ENCODE data around the gene UBE2G2.

The UBE2G2 gene

DNA sequence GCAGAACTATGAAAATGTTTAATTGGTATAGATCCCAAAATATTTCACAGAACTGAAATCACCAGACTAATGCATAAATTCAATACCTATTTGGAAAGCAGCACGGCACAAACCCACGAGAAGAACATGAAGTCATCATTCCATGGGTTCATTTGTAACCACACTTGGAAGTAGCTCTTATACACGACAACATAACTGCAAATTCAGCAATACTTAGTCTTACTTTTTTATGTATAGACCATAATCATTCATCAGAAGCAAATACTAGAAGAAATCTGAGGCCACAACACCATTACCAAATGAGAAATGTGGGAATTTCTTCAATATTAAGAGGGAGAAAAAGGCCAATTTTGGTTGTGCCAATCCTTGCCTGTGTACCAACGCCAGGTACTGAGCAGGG is 4.2 kb upstream of the UBE2G2 start:
- DNase-seq = no peak
- H4K8ac ChIP-seq (ENCODE audit: low read depth, low read length) = no peak overlapping the region
- no peak overlapping the region for H2BK120ac ChIP-seq (ENCODE audit: low read depth, low read length)
- no peak overlapping the region for H3K4me3 ChIP-seq (ENCODE audit: low read length)
- no peak overlapping the region for H3K9ac ChIP-seq (ENCODE audit: low read length)
- H3K4me1 ChIP-seq (ENCODE audit: control insufficient read depth, low read depth, low read length) = no peaks in the 10 kb centered on the region
- no peak overlapping the region for H3K56ac ChIP-seq (ENCODE audit: low read length)
- no peak overlapping the region for H3K4me2 ChIP-seq (ENCODE audit: low read length)
- peaks cover 9% of the 10 kb centered on the region for H3K79me1 ChIP-seq (ENCODE audit: low read length)
- no peak overlapping the region for H3K27ac ChIP-seq (ENCODE audit: low read depth, low read length)
- H3K18ac ChIP-seq (ENCODE audit: low read length) = no peak overlapping the region
- H4K5ac ChIP-seq (ENCODE audit: low read length) = no peak overlapping the region
- H2BK15ac ChIP-seq (replicated peaks; ENCODE audit: low read depth) = no peak overlapping the region
- H3K36me3 ChIP-seq (ENCODE audit: control insufficient read depth, insufficient read depth, low read length) = peaks cover 4% of the 10 kb centered on the region
- no peak overlapping the region for H3K4ac ChIP-seq (ENCODE audit: low read depth, low read length)
- no peak overlapping the region for H2BK5ac ChIP-seq (ENCODE audit: low read length)
- peaks cover 8% of the 10 kb centered on the region for H3K79me2 ChIP-seq (ENCODE audit: control insufficient read depth, insufficient read depth, low read length)
- WGBS (ENCODE audit: extremely low coverage, insufficient coverage, low lambda C conversion rate) = no CpG with 5 or more reads among the region's 4 CpGs
- no peaks in the 10 kb centered on the region for H3K27me3 ChIP-seq (ENCODE audit: insufficient read depth, low read length, poor library complexity)
- no peak overlapping the region for H3K23ac ChIP-seq (ENCODE audit: low read length)
- no peak overlapping the region for H2AK5ac ChIP-seq (ENCODE audit: low read length)

DNA sequence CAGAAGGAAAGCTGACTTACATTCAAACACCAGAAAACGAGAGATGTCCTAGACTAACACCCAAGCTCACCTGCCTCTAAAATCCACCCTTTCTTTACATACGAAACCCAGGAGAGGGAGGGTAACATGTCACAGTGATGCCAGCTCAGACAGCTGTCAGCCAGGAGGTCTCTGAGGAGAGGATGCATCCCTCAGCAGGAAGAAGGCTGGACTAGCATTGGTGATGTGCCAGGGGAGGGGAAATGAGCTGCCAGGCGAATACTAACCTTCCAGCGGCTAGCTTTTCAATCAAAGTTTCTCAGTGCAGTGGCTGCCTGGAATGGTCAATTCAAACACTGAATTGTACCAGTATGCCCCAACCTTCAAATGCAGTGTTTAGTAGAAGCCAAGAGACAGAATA is 3.6 kb upstream of the UBE2G2 start:
- Histone ChIP-seq H4K5ac (ENCODE audit: low read length) (no peak overlapping the region), H3K4ac (ENCODE audit: low read depth, low read length) (no peak overlapping the region), H3K4me1 (ENCODE audit: control insufficient read depth, low read depth, low read length) (peaks cover 2% of the 10 kb centered on the region), H2BK15ac (replicated peaks; ENCODE audit: low read depth) (no peak overlapping the region), H3K79me1 (ENCODE audit: low read length) (peaks cover 7% of the 10 kb centered on the region), H3K56ac (ENCODE audit: low read length) (no peak overlapping the region), H3K4me3 (ENCODE audit: low read length) (no peak overlapping the region), H3K23ac (ENCODE audit: low read length) (no peak overlapping the region), H2AK5ac (ENCODE audit: low read length) (no peak overlapping the region), H2BK5ac (ENCODE audit: low read length) (no peak overlapping the region), H2BK120ac (ENCODE audit: low read depth, low read length) (no peak overlapping the region), H4K8ac (ENCODE audit: low read depth, low read length) (no peak overlapping the region), H3K79me2 (ENCODE audit: control insufficient read depth, insufficient read depth, low read length) (peaks cover 11% of the 10 kb centered on the region), H3K36me3 (ENCODE audit: control insufficient read depth, insufficient read depth, low read length) (peaks cover 4% of the 10 kb centered on the region), H3K9ac (ENCODE audit: low read length) (no peak overlapping the region), H3K18ac (ENCODE audit: low read length) (no peak overlapping the region), H3K27me3 (ENCODE audit: insufficient read depth, low read length, poor library complexity) (no peaks in the 10 kb centered on the region), H3K4me2 (ENCODE audit: low read length) (no peak overlapping the region), H3K27ac (ENCODE audit: low read depth, low read length) (no peak overlapping the region)
- no peak for DNase-seq
- WGBS (ENCODE audit: extremely low coverage, insufficient coverage, low lambda C conversion rate) = no CpG with 5 or more reads among the region's 4 CpGs

DNA sequence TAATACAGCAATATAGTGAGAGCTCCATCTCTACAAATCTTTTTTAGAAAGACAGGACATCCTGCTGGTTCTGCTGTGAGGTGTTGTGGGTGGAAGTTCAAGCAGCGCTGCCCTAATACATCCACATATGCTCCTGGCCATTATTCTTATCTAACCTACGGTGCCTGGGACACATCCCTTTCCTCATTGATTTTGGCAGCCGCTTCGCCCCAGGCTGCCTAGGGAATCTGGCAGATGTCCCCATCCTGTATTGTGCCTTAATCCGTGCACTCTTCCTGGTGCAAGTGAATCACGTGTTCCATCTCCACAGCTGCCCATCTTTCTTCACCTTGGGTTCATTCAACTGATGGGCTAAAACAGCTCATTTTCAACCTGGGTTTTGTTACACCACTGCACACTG is 3.1 kb upstream of the UBE2G2 start:
- no peaks in the 10 kb centered on the region for H3K27me3 ChIP-seq (ENCODE audit: insufficient read depth, low read length, poor library complexity)
- no peak overlapping the region for H3K18ac ChIP-seq (ENCODE audit: low read length)
- peaks cover 15% of the 10 kb centered on the region for H3K79me2 ChIP-seq (ENCODE audit: control insufficient read depth, insufficient read depth, low read length)
- DNase-seq = no peak
- H3K23ac ChIP-seq (ENCODE audit: low read length) = no peak overlapping the region
- H3K4me3 ChIP-seq (ENCODE audit: low read length) = no peak overlapping the region
- no CpG with 5 or more reads among the region's 6 CpGs for WGBS (ENCODE audit: extremely low coverage, insufficient coverage, low lambda C conversion rate)
- no peak overlapping the region for H2AK5ac ChIP-seq (ENCODE audit: low read length)
- H4K5ac ChIP-seq (ENCODE audit: low read length) = no peak overlapping the region
- no peak overlapping the region for H3K9ac ChIP-seq (ENCODE audit: low read length)
- no peak overlapping the region for H3K27ac ChIP-seq (ENCODE audit: low read depth, low read length)
- H3K79me1 ChIP-seq (ENCODE audit: low read length) = peaks cover 6% of the 10 kb centered on the region
- H3K4ac ChIP-seq (ENCODE audit: low read depth, low read length) = no peak overlapping the region
- H3K36me3 ChIP-seq (ENCODE audit: control insufficient read depth, insufficient read depth, low read length) = peaks cover 4% of the 10 kb centered on the region
- peaks cover 2% of the 10 kb centered on the region for H3K4me1 ChIP-seq (ENCODE audit: control insufficient read depth, low read depth, low read length)
- no peak overlapping the region for H2BK5ac ChIP-seq (ENCODE audit: low read length)
- H2BK15ac ChIP-seq (replicated peaks; ENCODE audit: low read depth) = no peak overlapping the region
- H3K4me2 ChIP-seq (ENCODE audit: low read length) = no peak overlapping the region
- no peak overlapping the region for H2BK120ac ChIP-seq (ENCODE audit: low read depth, low read length)
- H3K56ac ChIP-seq (ENCODE audit: low read length) = no peak overlapping the region
- H4K8ac ChIP-seq (ENCODE audit: low read depth, low read length) = no peak overlapping the region

DNA sequence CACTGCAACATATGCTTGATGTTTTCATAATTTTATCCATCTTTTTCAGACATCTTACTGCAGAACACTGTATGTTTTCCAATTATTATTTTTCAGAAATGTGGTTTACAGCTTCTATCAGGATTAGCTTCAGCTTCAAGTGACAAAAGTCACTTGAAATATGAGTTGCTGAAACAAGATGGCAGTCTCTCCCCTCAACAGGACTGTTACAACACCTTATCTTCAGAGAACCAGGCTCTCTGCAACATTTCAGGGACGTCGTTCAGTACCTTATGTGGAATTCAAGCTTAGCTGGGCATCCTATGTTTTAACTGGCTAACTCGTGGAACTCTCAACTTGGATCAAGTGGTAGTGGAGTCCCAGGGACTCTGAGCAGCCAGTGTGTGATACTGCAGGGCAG is 2.0 kb upstream of the UBE2G2 start:
- DNase-seq = no peak
- Histone ChIP-seq H3K18ac (ENCODE audit: low read length) (no peak overlapping the region), H2AK5ac (ENCODE audit: low read length) (no peak overlapping the region), H3K56ac (ENCODE audit: low read length) (no peak overlapping the region), H3K27ac (ENCODE audit: low read depth, low read length) (no peak overlapping the region), H2BK15ac (replicated peaks; ENCODE audit: low read depth) (no peak overlapping the region), H3K9ac (ENCODE audit: low read length) (no peak overlapping the region), H3K36me3 (ENCODE audit: control insufficient read depth, insufficient read depth, low read length) (peaks cover 3% of the 10 kb centered on the region), H2BK5ac (ENCODE audit: low read length) (no peak overlapping the region), H3K79me1 (ENCODE audit: low read length) (peaks cover 10% of the 10 kb centered on the region), H3K27me3 (ENCODE audit: insufficient read depth, low read length, poor library complexity) (no peaks in the 10 kb centered on the region), H2BK120ac (ENCODE audit: low read depth, low read length) (no peak overlapping the region), H3K23ac (ENCODE audit: low read length) (no peak overlapping the region), H4K5ac (ENCODE audit: low read length) (no peak overlapping the region), H3K4me2 (ENCODE audit: low read length) (no peak overlapping the region), H4K8ac (ENCODE audit: low read depth, low read length) (no peak overlapping the region), H3K79me2 (ENCODE audit: control insufficient read depth, insufficient read depth, low read length) (peaks cover 27% of the 10 kb centered on the region), H3K4ac (ENCODE audit: low read depth, low read length) (no peak overlapping the region), H3K4me3 (ENCODE audit: low read length) (no peak overlapping the region), H3K4me1 (ENCODE audit: control insufficient read depth, low read depth, low read length) (peaks cover 4% of the 10 kb centered on the region)
- WGBS (ENCODE audit: extremely low coverage, insufficient coverage, low lambda C conversion rate) = no CpG with 5 or more reads among the region's 3 CpGs

DNA sequence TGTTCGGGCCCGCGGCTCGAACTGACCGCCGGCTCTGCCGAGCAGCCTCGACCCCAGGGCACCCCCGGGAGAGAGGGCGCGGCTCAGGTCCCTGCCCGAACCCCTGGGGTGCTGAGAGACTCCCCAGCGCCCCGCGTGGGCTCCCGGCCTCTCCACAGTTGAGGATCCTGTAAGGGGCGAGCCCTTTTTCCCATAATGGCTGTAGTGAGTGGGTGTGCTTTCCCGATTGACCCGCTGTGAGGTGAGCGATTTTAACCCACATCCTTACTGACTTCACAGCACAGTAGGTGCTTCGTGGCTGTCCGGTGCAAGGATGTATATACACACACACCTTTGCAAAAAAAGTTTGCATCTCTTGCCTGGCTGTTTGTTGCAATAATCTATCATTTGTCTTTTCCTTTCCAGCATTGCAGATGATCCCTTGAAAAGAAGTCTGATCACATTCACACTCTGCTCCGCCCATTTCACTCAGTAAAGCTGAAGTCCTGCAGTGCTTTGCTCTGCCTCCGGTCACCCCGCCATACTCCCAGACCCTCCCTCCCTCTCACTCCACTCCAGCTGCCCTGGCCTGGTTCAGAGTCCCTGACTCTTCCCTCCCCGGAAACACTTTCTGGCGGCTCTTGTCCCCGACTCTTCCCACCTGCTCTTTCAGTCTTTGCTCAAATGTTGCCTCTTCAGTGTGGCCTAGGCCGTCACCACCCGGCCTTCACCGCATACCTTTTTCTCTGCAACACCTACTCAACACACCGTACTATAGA is 955 bp upstream of the UBE2G2 start:
- Histone ChIP-seq H3K27me3 (ENCODE audit: insufficient read depth, low read length, poor library complexity) (no peaks in the 10 kb centered on the region), H3K56ac (ENCODE audit: low read length) (peak overlapping the region; percentile 96), H3K4me2 (ENCODE audit: low read length) (peak overlapping the region; percentile 61), H3K79me1 (ENCODE audit: low read length) (peaks cover 13% of the 10 kb centered on the region), H3K4ac (ENCODE audit: low read depth, low read length) (peak overlapping the region; percentile 66), H3K27ac (ENCODE audit: low read depth, low read length) (peak overlapping the region; percentile 38), H3K4me1 (ENCODE audit: control insufficient read depth, low read depth, low read length) (peaks cover 4% of the 10 kb centered on the region), H2BK15ac (replicated peaks; ENCODE audit: low read depth) (no peak overlapping the region), H2BK120ac (ENCODE audit: low read depth, low read length) (no peak overlapping the region), H3K9ac (ENCODE audit: low read length) (peak overlapping the region; percentile 93), H3K79me2 (ENCODE audit: control insufficient read depth, insufficient read depth, low read length) (peaks cover 36% of the 10 kb centered on the region), H3K23ac (ENCODE audit: low read length) (no peak overlapping the region), H4K5ac (ENCODE audit: low read length) (no peak overlapping the region), H4K8ac (ENCODE audit: low read depth, low read length) (peak overlapping the region; percentile 60), H2AK5ac (ENCODE audit: low read length) (no peak overlapping the region), H3K18ac (ENCODE audit: low read length) (peak overlapping the region; percentile 35), H3K36me3 (ENCODE audit: control insufficient read depth, insufficient read depth, low read length) (no peaks in the 10 kb centered on the region), H2BK5ac (ENCODE audit: low read length) (no peak overlapping the region), H3K4me3 (ENCODE audit: low read length) (peak overlapping the region; percentile 86)
- WGBS (ENCODE audit: extremely low coverage, insufficient coverage, low lambda C conversion rate) = no CpG with 5 or more reads among the region's 32 CpGs
- DNase-seq = peak; percentile 71
